ENCODE measurements around the gene NDUFB8.

NDUFB8 gene

GRCh38 chr10:100567826-100568225, 38.2 kb upstream of the NDUFB8 start:
- no peak for TF ChIP-seq CSDC2 (CRISPR knock-in tag; IDR thresholded peaks at IDR 0.05)
- no peak for TF ChIP-seq ARNTL (CRISPR knock-in tag; IDR thresholded peaks at IDR 0.05; ENCODE audit: borderline replicate concordance, low read depth)
- no peak for TF ChIP-seq ESRRG (CRISPR knock-in tag; IDR thresholded peaks at IDR 0.05)
- no peak for TF ChIP-seq ZC3H10 (CRISPR knock-in tag; IDR thresholded peaks at IDR 0.05)
- no peak for TF ChIP-seq PATZ1 (CRISPR knock-in tag; IDR thresholded peaks at IDR 0.05; ENCODE audit: borderline replicate concordance)
- no peak for TF ChIP-seq GLIS3 (CRISPR knock-in tag; IDR thresholded peaks at IDR 0.05)
- no peak for TF ChIP-seq ISL1 (CRISPR knock-in tag; IDR thresholded peaks at IDR 0.05)
- no peak for TF ChIP-seq ZNF565 (CRISPR knock-in tag; conservative IDR thresholded peaks at IDR 0.05; ENCODE audit: low read depth)
- no peak for TF ChIP-seq BACH2 (CRISPR knock-in tag; IDR thresholded peaks at IDR 0.05; ENCODE audit: borderline replicate concordance)
- no peak for TF ChIP-seq SNAI2 (CRISPR knock-in tag; IDR thresholded peaks at IDR 0.05)
- no peak for TF ChIP-seq RARB (CRISPR knock-in tag; IDR thresholded peaks at IDR 0.05)
- no peak for TF ChIP-seq ZFP30 (CRISPR knock-in tag; IDR thresholded peaks at IDR 0.05)
- TF ChIP-seq POU6F1 (CRISPR knock-in tag; IDR thresholded peaks at IDR 0.05; ENCODE audit: borderline replicate concordance, low read depth), result no peak
- no peak for TF ChIP-seq ZNF70 (CRISPR knock-in tag; IDR thresholded peaks at IDR 0.05)
- no peak for TF ChIP-seq CSRNP3 (CRISPR knock-in tag; IDR thresholded peaks at IDR 0.05)
- TF ChIP-seq CREB5 (CRISPR knock-in tag; IDR thresholded peaks at IDR 0.05; ENCODE audit: low read depth), result no peak
- no peak for TF ChIP-seq PPARA (CRISPR knock-in tag; IDR thresholded peaks at IDR 0.05; ENCODE audit: borderline replicate concordance)
- TF ChIP-seq ZNF8 (CRISPR knock-in tag; IDR thresholded peaks at IDR 0.05), result no peak
- no peak for TF ChIP-seq TOX (CRISPR knock-in tag; IDR thresholded peaks at IDR 0.05; ENCODE audit: borderline replicate concordance)

GRCh38 chr10:100567249-100567648, 37.6 kb upstream of the NDUFB8 start:
- TF ChIP-seq TOX (CRISPR knock-in tag; IDR thresholded peaks at IDR 0.05; ENCODE audit: borderline replicate concordance), result no peak
- TF ChIP-seq GLIS3 (CRISPR knock-in tag; IDR thresholded peaks at IDR 0.05), result no peak
- TF ChIP-seq POU6F1 (CRISPR knock-in tag; IDR thresholded peaks at IDR 0.05; ENCODE audit: borderline replicate concordance, low read depth), result no peak
- TF ChIP-seq ZFP3 (CRISPR knock-in tag; IDR thresholded peaks at IDR 0.05), result no peak
- no peak for TF ChIP-seq CREB5 (CRISPR knock-in tag; IDR thresholded peaks at IDR 0.05; ENCODE audit: low read depth)
- no peak; the same call in 2 of the 3 replicates for ATAC-seq

More at GRCh38 chr10:100567826-100568225, 38.2 kb upstream of the NDUFB8 start:
- ATAC-seq, result no peak

- TF ChIP-seq ZFP30 (CRISPR knock-in tag; IDR thresholded peaks at IDR 0.05), result no peak
- no peak for ATAC-seq
These were observed 36.9 kb upstream of the NDUFB8 start for GRCh38 chr10:100566561-100566960.

All from SK-N-SH treated with all-trans-retinoic acid at 6 μM for 48 hours (cell line).